ENCODE measurements around the gene FAM171A2. TPM values are rescaled to one million over a fixed set of nuclear protein-coding genes. Genes with fewer than 3 reads are reported as not detected.

The FAM171A2 gene
- total and polyA plus RNA-seq, 4 donors, result 0.08 to 1.1 (median 0.18) TPM; not detected in 1

DNA sequence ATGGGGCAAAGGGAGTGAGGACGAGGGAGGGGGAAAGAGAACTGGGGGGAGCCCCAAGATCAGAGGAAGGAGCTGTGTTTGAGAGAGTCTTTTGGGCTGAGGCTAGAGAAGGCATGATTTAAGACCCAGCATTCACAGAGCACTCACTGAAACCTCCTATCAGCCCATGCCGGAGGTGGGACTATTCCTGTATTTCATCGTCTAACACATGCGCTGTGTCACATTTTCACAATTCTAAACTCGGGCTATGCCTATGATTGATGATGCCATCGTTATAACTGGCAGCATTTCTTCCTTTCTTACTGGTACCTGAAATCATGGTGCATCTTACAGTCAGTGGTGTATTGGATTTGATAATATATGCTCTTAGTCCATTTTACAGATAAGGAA is 3.5 kb downstream of the FAM171A2 start:
- 70% methylated on average over 6 of the region's 6 CpGs for WGBS

DNA sequence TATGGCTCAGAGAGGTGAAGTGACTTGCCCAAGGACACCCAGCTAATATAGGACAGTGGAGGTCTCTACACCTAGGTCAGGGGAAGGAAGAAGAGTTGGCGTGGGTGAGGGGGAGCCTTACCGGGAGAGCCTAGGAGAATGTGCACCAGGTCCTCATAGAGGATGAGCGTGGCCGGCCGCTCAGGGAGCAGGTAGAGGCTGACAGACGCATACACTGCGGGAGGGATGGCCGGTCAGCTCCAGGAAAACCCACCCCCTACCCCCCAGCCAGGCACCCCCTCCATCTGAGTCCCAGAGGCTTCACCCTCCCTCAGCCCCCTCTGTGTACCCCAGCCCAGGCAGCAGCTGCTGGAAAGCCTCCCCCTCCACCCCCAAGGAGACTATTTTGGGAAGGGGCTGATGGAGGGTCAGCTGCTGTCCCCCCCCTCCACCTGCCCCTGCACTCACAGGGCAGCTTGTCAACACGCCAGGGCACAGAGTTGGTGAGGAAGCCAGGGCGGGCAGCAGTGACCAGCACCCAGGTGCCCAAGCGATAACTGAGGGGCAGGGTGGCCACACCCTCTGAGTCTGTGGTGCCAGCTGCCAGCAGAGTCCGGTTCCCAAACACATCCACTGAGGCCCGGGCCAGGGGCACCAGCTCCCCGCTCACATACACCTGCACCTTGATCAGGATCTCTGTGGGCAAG is 4.1 kb downstream of the FAM171A2 start:
- Histone ChIP-seq H3K4me3 (ENCODE audit: low read depth in 1 of 3, low read length in 3 of 3) (no peak overlapping the region), H3K27ac (ENCODE audit: low read depth in 1 of 2, low read length in 2 of 2) (no peak overlapping the region), H3K36me3 (ENCODE audit: control insufficient read depth in 4 of 4, insufficient read depth in 3 of 4, low read depth in 1 of 4, low read length in 3 of 4) (no peaks in the 10 kb centered on the region), H3K9me3 (ENCODE audit: control insufficient read depth in 4 of 4, low read length in 3 of 4) (no peaks in the 10 kb centered on the region), H3K4me1 (ENCODE audit: control insufficient read depth in 4 of 4, insufficient read depth in 4 of 4, low read length in 3 of 4) (peaks cover 6 to 12% (median 8%) of the 10 kb centered on the region in 4 donors), H3K27me3 (ENCODE audit: control insufficient read depth in 4 of 4, insufficient read depth in 4 of 4, low read length in 3 of 4) (no peaks in the 10 kb centered on the region), H3K9ac (ENCODE audit: low read depth in 1 of 2, low read length in 2 of 2) (no peak overlapping the region)
- DNase-seq (ENCODE audit: low spot score), result no peak
- 92% methylated on average over 14 of the region's 14 CpGs for WGBS
- no peak for TF ChIP-seq GABPA (IDR thresholded peaks at IDR 0.05 in 1 of 2, conservative IDR thresholded peaks at IDR 0.05 in 1 of 2)
- no peak for TF ChIP-seq SP1 (IDR thresholded peaks at IDR 0.05)
- TF ChIP-seq, protein P1, sequence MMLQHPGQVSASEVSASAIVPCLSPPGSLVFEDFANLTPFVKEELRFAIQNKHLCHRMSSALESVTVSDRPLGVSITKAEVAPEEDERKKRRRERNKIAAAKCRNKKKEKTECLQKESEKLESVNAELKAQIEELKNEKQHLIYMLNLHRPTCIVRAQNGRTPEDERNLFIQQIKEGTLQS (IDR thresholded peaks at IDR 0.05), result no peak
- no peak for TF ChIP-seq FOXA1 (IDR thresholded peaks at IDR 0.05)
- TF ChIP-seq RXRA (IDR thresholded peaks at IDR 0.05), result no peak
- no peak for TF ChIP-seq TAF1 (conservative IDR thresholded peaks at IDR 0.05)
- TF ChIP-seq HNF4A (conservative IDR thresholded peaks at IDR 0.05), result no peak
- TF ChIP-seq YY1 (IDR thresholded peaks at IDR 0.05), result no peak
- no peak for TF ChIP-seq EGR1 (IDR thresholded peaks at IDR 0.05; ENCODE audit: low read depth in 2 of 2)
- TF ChIP-seq, protein P2, sequence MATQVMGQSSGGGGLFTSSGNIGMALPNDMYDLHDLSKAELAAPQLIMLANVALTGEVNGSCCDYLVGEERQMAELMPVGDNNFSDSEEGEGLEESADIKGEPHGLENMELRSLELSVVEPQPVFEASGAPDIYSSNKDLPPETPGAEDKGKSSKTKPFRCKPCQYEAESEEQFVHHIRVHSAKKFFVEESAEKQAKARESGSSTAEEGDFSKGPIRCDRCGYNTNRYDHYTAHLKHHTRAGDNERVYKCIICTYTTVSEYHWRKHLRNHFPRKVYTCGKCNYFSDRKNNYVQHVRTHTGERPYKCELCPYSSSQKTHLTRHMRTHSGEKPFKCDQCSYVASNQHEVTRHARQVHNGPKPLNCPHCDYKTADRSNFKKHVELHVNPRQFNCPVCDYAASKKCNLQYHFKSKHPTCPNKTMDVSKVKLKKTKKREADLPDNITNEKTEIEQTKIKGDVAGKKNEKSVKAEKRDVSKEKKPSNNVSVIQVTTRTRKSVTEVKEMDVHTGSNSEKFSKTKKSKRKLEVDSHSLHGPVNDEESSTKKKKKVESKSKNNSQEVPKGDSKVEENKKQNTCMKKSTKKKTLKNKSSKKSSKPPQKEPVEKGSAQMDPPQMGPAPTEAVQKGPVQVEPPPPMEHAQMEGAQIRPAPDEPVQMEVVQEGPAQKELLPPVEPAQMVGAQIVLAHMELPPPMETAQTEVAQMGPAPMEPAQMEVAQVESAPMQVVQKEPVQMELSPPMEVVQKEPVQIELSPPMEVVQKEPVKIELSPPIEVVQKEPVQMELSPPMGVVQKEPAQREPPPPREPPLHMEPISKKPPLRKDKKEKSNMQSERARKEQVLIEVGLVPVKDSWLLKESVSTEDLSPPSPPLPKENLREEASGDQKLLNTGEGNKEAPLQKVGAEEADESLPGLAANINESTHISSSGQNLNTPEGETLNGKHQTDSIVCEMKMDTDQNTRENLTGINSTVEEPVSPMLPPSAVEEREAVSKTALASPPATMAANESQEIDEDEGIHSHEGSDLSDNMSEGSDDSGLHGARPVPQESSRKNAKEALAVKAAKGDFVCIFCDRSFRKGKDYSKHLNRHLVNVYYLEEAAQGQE (IDR thresholded peaks at IDR 0.05), result no peak
- TF ChIP-seq RAD21 (IDR thresholded peaks at IDR 0.05), result no peak

More for the DNA sequence above, 3.5 kb downstream of the FAM171A2 start:
- TF ChIP-seq TAF1 (conservative IDR thresholded peaks at IDR 0.05), result no peak
- peaks cover 6 to 12% (median 8%) of the 10 kb centered on the region in 4 donors for H3K4me1 ChIP-seq (ENCODE audit: control insufficient read depth in 4 of 4, insufficient read depth in 4 of 4, low read length in 3 of 4)
- no peaks in the 10 kb centered on the region for H3K27me3 ChIP-seq (ENCODE audit: control insufficient read depth in 4 of 4, insufficient read depth in 4 of 4, low read length in 3 of 4)
- no peaks in the 10 kb centered on the region for H3K9me3 ChIP-seq (ENCODE audit: control insufficient read depth in 4 of 4, low read length in 3 of 4)
- H3K36me3 ChIP-seq (ENCODE audit: control insufficient read depth in 4 of 4, insufficient read depth in 3 of 4, low read depth in 1 of 4, low read length in 3 of 4), result no peaks in the 10 kb centered on the region
- H3K27ac ChIP-seq (ENCODE audit: low read depth in 1 of 2, low read length in 2 of 2), result no peak overlapping the region
- H3K4me3 ChIP-seq (ENCODE audit: low read depth in 1 of 3, low read length in 3 of 3), result no peak overlapping the region
- H3K9ac ChIP-seq (ENCODE audit: low read depth in 1 of 2, low read length in 2 of 2), result no peak overlapping the region
- no peak for DNase-seq (ENCODE audit: low spot score)

DNA sequence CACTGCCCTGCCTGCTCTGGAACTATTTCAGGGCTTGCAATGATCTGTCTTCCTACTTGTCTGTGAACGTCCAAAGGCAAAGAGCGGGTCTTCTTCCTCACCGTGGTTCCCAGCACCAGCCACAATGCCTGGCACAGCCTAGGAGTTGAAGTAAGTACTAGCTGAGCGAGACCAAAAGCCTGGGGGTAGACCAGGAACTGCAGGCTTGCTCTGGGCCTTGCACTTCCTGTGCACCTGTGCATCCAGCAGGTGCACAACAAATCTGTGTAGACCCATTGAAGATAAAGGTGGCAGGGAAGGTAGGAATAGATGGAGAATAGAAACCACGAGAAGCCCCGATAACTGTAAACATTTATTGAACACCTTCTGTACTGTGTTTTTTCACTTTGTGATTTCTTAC is 4.6 kb downstream of the FAM171A2 start:
- no peaks in the 10 kb centered on the region for H3K9me3 ChIP-seq (ENCODE audit: control insufficient read depth in 4 of 4, low read length in 3 of 4)
- H3K27me3 ChIP-seq (ENCODE audit: control insufficient read depth in 4 of 4, insufficient read depth in 4 of 4, low read length in 3 of 4), result no peaks in the 10 kb centered on the region
- TF ChIP-seq SP1 (IDR thresholded peaks at IDR 0.05), result no peak
- no peak for TF ChIP-seq HNF4A (conservative IDR thresholded peaks at IDR 0.05)
- TF ChIP-seq, protein P3, sequence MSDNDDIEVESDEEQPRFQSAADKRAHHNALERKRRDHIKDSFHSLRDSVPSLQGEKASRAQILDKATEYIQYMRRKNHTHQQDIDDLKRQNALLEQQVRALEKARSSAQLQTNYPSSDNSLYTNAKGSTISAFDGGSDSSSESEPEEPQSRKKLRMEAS (IDR thresholded peaks at IDR 0.05), result no peak
- TF ChIP-seq YY1 (IDR thresholded peaks at IDR 0.05), result no peak
- TF ChIP-seq, protein P1 (IDR thresholded peaks at IDR 0.05), result no peak
- no peak for TF ChIP-seq FOXA1 (IDR thresholded peaks at IDR 0.05)
- no peak for TF ChIP-seq EGR1 (IDR thresholded peaks at IDR 0.05; ENCODE audit: low read depth in 2 of 2)
- TF ChIP-seq HNF4G (IDR thresholded peaks at IDR 0.05), result no peak
- TF ChIP-seq, protein P4, sequence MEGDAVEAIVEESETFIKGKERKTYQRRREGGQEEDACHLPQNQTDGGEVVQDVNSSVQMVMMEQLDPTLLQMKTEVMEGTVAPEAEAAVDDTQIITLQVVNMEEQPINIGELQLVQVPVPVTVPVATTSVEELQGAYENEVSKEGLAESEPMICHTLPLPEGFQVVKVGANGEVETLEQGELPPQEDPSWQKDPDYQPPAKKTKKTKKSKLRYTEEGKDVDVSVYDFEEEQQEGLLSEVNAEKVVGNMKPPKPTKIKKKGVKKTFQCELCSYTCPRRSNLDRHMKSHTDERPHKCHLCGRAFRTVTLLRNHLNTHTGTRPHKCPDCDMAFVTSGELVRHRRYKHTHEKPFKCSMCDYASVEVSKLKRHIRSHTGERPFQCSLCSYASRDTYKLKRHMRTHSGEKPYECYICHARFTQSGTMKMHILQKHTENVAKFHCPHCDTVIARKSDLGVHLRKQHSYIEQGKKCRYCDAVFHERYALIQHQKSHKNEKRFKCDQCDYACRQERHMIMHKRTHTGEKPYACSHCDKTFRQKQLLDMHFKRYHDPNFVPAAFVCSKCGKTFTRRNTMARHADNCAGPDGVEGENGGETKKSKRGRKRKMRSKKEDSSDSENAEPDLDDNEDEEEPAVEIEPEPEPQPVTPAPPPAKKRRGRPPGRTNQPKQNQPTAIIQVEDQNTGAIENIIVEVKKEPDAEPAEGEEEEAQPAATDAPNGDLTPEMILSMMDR (IDR thresholded peaks at IDR 0.05; ENCODE audit: low read depth, low read length, missing input control), result no peak
- no peak for TF ChIP-seq RXRA (IDR thresholded peaks at IDR 0.05)
- TF ChIP-seq NR2F2 (IDR thresholded peaks at IDR 0.05), result no peak
- TF ChIP-seq GABPA (IDR thresholded peaks at IDR 0.05 in 1 of 2, conservative IDR thresholded peaks at IDR 0.05 in 1 of 2), result no peak
- TF ChIP-seq, protein P5, sequence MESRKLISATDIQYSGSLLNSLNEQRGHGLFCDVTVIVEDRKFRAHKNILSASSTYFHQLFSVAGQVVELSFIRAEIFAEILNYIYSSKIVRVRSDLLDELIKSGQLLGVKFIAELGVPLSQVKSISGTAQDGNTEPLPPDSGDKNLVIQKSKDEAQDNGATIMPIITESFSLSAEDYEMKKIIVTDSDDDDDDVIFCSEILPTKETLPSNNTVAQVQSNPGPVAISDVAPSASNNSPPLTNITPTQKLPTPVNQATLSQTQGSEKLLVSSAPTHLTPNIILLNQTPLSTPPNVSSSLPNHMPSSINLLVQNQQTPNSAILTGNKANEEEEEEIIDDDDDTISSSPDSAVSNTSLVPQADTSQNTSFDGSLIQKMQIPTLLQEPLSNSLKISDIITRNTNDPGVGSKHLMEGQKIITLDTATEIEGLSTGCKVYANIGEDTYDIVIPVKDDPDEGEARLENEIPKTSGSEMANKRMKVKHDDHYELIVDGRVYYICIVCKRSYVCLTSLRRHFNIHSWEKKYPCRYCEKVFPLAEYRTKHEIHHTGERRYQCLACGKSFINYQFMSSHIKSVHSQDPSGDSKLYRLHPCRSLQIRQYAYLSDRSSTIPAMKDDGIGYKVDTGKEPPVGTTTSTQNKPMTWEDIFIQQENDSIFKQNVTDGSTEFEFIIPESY (IDR thresholded peaks at IDR 0.05), result no peak

More for the DNA sequence above, 4.6 kb downstream of the FAM171A2 start:
- peaks cover 6 to 11% (median 8%) of the 10 kb centered on the region in 4 donors for H3K4me1 ChIP-seq (ENCODE audit: control insufficient read depth in 4 of 4, insufficient read depth in 4 of 4, low read length in 3 of 4)
- no peak overlapping the region for H3K27ac ChIP-seq (ENCODE audit: low read depth in 1 of 2, low read length in 2 of 2)
- H3K9ac ChIP-seq (ENCODE audit: low read depth in 1 of 2, low read length in 2 of 2), result no peak overlapping the region
- H3K36me3 ChIP-seq (ENCODE audit: control insufficient read depth in 4 of 4, insufficient read depth in 3 of 4, low read depth in 1 of 4, low read length in 3 of 4), result no peaks in the 10 kb centered on the region
- DNase-seq (ENCODE audit: low spot score), result no peak
- whole genome bisulfite sequencing, result 83% methylated on average over 6 of the region's 6 CpGs
- H3K4me3 ChIP-seq (ENCODE audit: low read depth in 1 of 3, low read length in 3 of 3), result no peak overlapping the region
